ENCODE measurements around the gene CDC42BPB.

The CDC42BPB gene

GRCh38 chr14:102889615-102890014, 167.7 kb downstream of the CDC42BPB start:
- no peak for DNase-seq

- no peak for DNase-seq
These were observed 168.6 kb downstream of the CDC42BPB start for GRCh38 chr14:102888748-102889147.

GRCh38 chr14:102885737-102886447, 171.5 kb downstream of the CDC42BPB start:
- no peak for DNase-seq

GRCh38 chr14:102883554-102883953, 173.8 kb downstream of the CDC42BPB start:
- no peak for DNase-seq

GRCh38 chr14:102883089-102883541, 174.2 kb downstream of the CDC42BPB start:
- DNase-seq, result no peak

Data from activated CD8-positive, alpha-beta memory T cell treated with anti-CD3 and anti-CD28 coated beads, Interleukin-2, amount 50 U/mL, for 4 hours (primary cell).